Stimulated activated memory B cell treated with anti-CD40 and anti-IgM and Interleukin-4, amounts not matched to agents 10 μg/mL and 1 μg/mL and 100 μg/mL, for 72 hours (primary cell): Measurements from ENCODE around the gene ADAM33.

Experiments used
- ATAC-seq: fragments of 150-1000 bp; cut with Tn5 transposase; 2 replicates; pipeline ENCODE4 v1.10.0; 2021
- H3K27ac Mint-ChIP-seq: one replicate; pipeline ENCODE4 v1.8.0; 2022; ENCODE audit warnings: mild to moderate bottlenecking, mixed read lengths
- H3K27me3 Mint-ChIP-seq: one replicate; pipeline ENCODE4 v1.8.0; 2022; ENCODE audit warnings: mixed read lengths
- H3K36me3 Mint-ChIP-seq: one replicate; pipeline ENCODE4 v1.8.0; 2022; ENCODE audit warnings: mixed read lengths
- H3K4me1 Mint-ChIP-seq: one replicate; pipeline ENCODE4 v1.8.0; 2022; ENCODE audit warnings: mixed read lengths
- H3K4me3 Mint-ChIP-seq: one replicate; pipeline ENCODE4 v1.8.0; 2022; ENCODE audit warnings: mild to moderate bottlenecking, moderate library complexity, mixed read lengths
- H3K9me3 Mint-ChIP-seq: one replicate; pipeline ENCODE4 v1.8.0; 2022; ENCODE audit warnings: mixed read lengths

ADAM33 gene

GRCh38 chr20:3630429-3630828 lies 51.4 kb downstream of the ADAM33 start:
- no peaks in the 10 kb centered on the region for H3K27me3 Mint-ChIP-seq
- H3K4me1 Mint-ChIP-seq: no peaks in the 10 kb centered on the region
- no peak overlapping the region for H3K4me3 Mint-ChIP-seq
- ATAC-seq: no peak
- peaks cover 46% of the 10 kb centered on the region for H3K36me3 Mint-ChIP-seq
- no peaks in the 10 kb centered on the region for H3K9me3 Mint-ChIP-seq
- no peak overlapping the region for H3K27ac Mint-ChIP-seq

DNA sequence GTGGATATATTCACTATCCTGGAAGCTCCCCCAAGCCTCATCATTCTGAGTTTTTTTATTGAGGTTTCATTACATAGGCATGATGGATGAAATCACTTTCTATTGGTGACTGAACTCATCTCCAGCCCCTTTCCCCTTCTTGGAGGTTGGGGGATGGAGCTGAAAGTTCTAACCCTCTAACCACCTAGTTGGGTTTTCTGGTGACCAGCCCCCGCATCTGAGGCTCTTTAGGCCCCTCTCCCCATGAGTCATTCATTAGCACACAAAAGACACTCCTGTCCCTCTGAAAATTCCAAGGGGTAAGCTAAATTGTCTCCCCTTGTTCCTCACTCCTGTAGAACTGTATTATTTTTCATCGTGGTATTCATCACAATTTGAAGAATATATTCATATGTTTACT lies 51.9 kb downstream of the ADAM33 start:
- no peak for ATAC-seq
- Mint-ChIP-seq H3K27ac (no peak overlapping the region), H3K9me3 (no peaks in the 10 kb centered on the region)

GRCh38 chr20:3628502-3629314 lies 53.1 kb downstream of the ADAM33 start:
- no peak for ATAC-seq
- no peak overlapping the region for H3K4me3 Mint-ChIP-seq
- H3K4me1 Mint-ChIP-seq: no peaks in the 10 kb centered on the region
- H3K9me3 Mint-ChIP-seq: no peaks in the 10 kb centered on the region
- H3K27ac Mint-ChIP-seq: no peak overlapping the region
- peaks cover 45% of the 10 kb centered on the region for H3K36me3 Mint-ChIP-seq
- H3K27me3 Mint-ChIP-seq: no peaks in the 10 kb centered on the region

More for the DNA sequence above, 51.9 kb downstream of the ADAM33 start:
- Mint-ChIP-seq H3K27me3 (no peaks in the 10 kb centered on the region), H3K4me1 (no peaks in the 10 kb centered on the region), H3K4me3 (no peak overlapping the region), H3K36me3 (peaks cover 52% of the 10 kb centered on the region)

DNA sequence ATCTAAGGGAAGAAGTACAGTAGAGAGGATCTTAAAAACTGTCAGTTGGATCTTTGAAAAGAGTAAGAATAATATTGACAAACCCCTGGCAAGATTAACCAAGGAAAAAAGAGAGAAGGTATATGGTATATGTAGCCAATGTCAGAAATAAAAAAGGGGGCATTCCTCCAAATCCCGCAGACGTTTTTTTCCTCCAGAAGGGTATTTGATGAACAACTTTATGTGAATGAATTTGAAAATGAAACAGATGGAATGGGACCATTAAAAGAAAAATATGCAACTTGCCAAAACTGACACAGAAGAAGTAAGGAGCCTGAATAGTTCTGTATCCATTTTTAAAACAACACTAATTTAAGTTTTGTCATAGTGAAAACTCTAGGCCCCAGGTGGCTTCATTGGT lies 54.3 kb downstream of the ADAM33 start:
- Mint-ChIP-seq H3K4me1 (no peaks in the 10 kb centered on the region), H3K4me3 (no peak overlapping the region), H3K27me3 (no peaks in the 10 kb centered on the region), H3K36me3 (peaks cover 42% of the 10 kb centered on the region), H3K27ac (no peak overlapping the region), H3K9me3 (no peaks in the 10 kb centered on the region)
- ATAC-seq: no peak

- Mint-ChIP-seq H3K9me3 (no peaks in the 10 kb centered on the region), H3K36me3 (peaks cover 34% of the 10 kb centered on the region), H3K27me3 (no peaks in the 10 kb centered on the region), H3K27ac (no peak overlapping the region), H3K4me1 (no peaks in the 10 kb centered on the region), H3K4me3 (no peak overlapping the region)
- ATAC-seq: no peak
Measured at GRCh38 chr20:3622406-3622805, 59.4 kb downstream of the ADAM33 start.

DNA sequence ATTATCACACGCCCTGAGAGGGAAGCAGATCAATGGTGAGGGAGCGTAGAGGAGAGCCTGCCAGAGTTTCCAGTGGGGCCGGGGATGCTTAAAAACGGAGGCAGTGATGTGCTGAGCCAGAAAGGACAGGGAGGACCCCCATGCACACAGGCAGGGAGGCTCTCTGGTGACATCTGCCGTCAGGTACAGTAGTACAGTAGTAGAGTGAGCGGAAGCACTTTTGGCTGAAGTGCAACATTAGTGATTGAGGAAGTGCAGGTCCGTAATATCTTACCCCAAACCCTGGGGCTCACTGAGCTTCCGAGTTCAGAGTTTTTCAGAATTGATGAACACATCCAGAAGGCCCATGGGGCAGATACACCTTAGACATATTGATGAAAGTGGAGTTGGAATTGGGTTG lies 60.7 kb downstream of the ADAM33 start:
- Mint-ChIP-seq H3K27me3 (no peaks in the 10 kb centered on the region), H3K36me3 (peaks cover 39% of the 10 kb centered on the region), H3K4me3 (no peak overlapping the region), H3K9me3 (no peaks in the 10 kb centered on the region), H3K4me1 (no peaks in the 10 kb centered on the region), H3K27ac (no peak overlapping the region)
- no peak for ATAC-seq
